H9 (cell line): ENCODE data around the gene MAST4. TPM values are rescaled to one million over a fixed set of nuclear protein-coding genes. Genes with fewer than 3 reads are reported as not detected.

Experiments used
- DNase-seq: peaks from one replicate; pipeline ENCODE4 v3.0.0-alpha.2; 2017
- H2AFZ ChIP-seq: one replicate; pipeline ENCODE4 v1.6.1; 2013; ENCODE audit warnings: mild to moderate bottlenecking, low read length, control low read depth, moderate library complexity
- H2AK5ac ChIP-seq: 2 replicates; pipeline ENCODE4 v1.6.1; 2013; ENCODE audit warnings: low read length, control low read depth, mixed read lengths; ENCODE audit not compliant: insufficient read length
- H2BK120ac ChIP-seq: one replicate; pipeline ENCODE4 v1.6.1; 2013; ENCODE audit warnings: low read depth, mild to moderate bottlenecking, low read length, control low read depth, inconsistent platforms; ENCODE audit not compliant: poor library complexity, severe bottlenecking
- H2BK12ac ChIP-seq: 2 replicates; pipeline ENCODE4 v1.6.1; 2013; ENCODE audit warnings: low read length, control low read depth, mixed read lengths, low read depth; ENCODE audit not compliant: insufficient read length
- H2BK15ac ChIP-seq: 2 replicates; pipeline ENCODE4 v1.6.1; 2013; ENCODE audit warnings: low read depth, low read length, control low read depth
- H2BK20ac ChIP-seq: one replicate; pipeline ENCODE4 v1.6.1; 2013; ENCODE audit warnings: low read depth, mild to moderate bottlenecking, low read length, control low read depth, inconsistent platforms; ENCODE audit not compliant: poor library complexity, severe bottlenecking
- H2BK5ac ChIP-seq: 2 replicates; pipeline ENCODE4 v1.6.1; 2013; ENCODE audit warnings: low read length, control low read depth, mixed read lengths; ENCODE audit not compliant: insufficient read length
- H3K14ac ChIP-seq: 2 replicates; pipeline ENCODE4 v1.6.1; 2013; ENCODE audit warnings: low read length, control low read depth; ENCODE audit not compliant: insufficient read depth
- H3K18ac ChIP-seq: 2 replicates; pipeline ENCODE4 v1.6.1; 2013; ENCODE audit warnings: low read depth, mild to moderate bottlenecking, mixed read lengths, low read length, control low read depth; ENCODE audit not compliant: insufficient read length
- H3K23ac ChIP-seq: 2 replicates; pipeline ENCODE4 v1.6.1; 2013; ENCODE audit warnings: low read length, control low read depth, mixed read lengths, low read depth; ENCODE audit not compliant: insufficient read length
- H3K23me2 ChIP-seq: 2 replicates; pipeline ENCODE4 v1.6.1; 2013; ENCODE audit warnings: low read depth, mild to moderate bottlenecking, mixed read lengths, low read length, control low read depth; ENCODE audit not compliant: insufficient read length, poor library complexity, severe bottlenecking
- H3K27ac ChIP-seq: 2 replicates; pipeline ENCODE4 v1.5.1; 2013; ENCODE audit warnings: low read length, control low read depth, mixed read lengths, low read depth; ENCODE audit not compliant: insufficient read length
- H3K27me3 ChIP-seq: 2 replicates; pipeline ENCODE4 v1.6.1; 2013; ENCODE audit warnings: low read length, control low read depth, inconsistent platforms; ENCODE audit not compliant: insufficient read depth
- H3K4ac ChIP-seq: 2 replicates; pipeline ENCODE4 v1.6.1; 2013; ENCODE audit warnings: low read depth, mild to moderate bottlenecking, control low read depth, inconsistent platforms, low read length, moderate library complexity
- H3K4me1 ChIP-seq: 2 replicates; pipeline ENCODE4 v1.6.1; 2013; ENCODE audit warnings: low read length, control low read depth, inconsistent platforms; ENCODE audit not compliant: insufficient read depth
- H3K4me2 ChIP-seq: 2 replicates; pipeline ENCODE4 v1.6.1; 2013; ENCODE audit warnings: low read length, control low read depth, mixed read lengths; ENCODE audit not compliant: insufficient read length, insufficient read depth
- H3K56ac ChIP-seq: 2 replicates; pipeline ENCODE4 v1.6.1; 2013; ENCODE audit warnings: low read depth, mild to moderate bottlenecking, mixed read lengths, low read length, control low read depth; ENCODE audit not compliant: insufficient read length
- H3K79me1 ChIP-seq: 2 replicates; pipeline ENCODE4 v1.6.1; 2013; ENCODE audit warnings: low read depth, mild to moderate bottlenecking, moderate library complexity, low read length, control low read depth, inconsistent platforms; ENCODE audit not compliant: insufficient read depth, poor library complexity, severe bottlenecking
- H3K79me2 ChIP-seq: 2 replicates; pipeline ENCODE4 v1.6.1; 2013; ENCODE audit warnings: low read length, control low read depth, inconsistent platforms; ENCODE audit not compliant: insufficient read depth
- H3K9ac ChIP-seq: 2 replicates; pipeline ENCODE4 v1.6.1; 2013; ENCODE audit warnings: low read length, control low read depth, mixed read lengths; ENCODE audit not compliant: insufficient read length; ENCODE audit errors: extremely low read depth
- H3K9me3 ChIP-seq: one replicate; pipeline ENCODE4 v1.6.1; 2013; ENCODE audit warnings: low read depth, low read length, inconsistent platforms; ENCODE audit not compliant: control insufficient read depth
- H3T11ph ChIP-seq: one replicate; pipeline ENCODE4 v1.6.1; 2013; ENCODE audit warnings: mild to moderate bottlenecking, low read length, control low read depth, inconsistent platforms
- H4K20me1 ChIP-seq: one replicate; pipeline ENCODE4 v1.6.1; 2013; ENCODE audit not compliant: control insufficient read depth, insufficient read length, insufficient read depth
- H4K5ac ChIP-seq: 2 replicates; pipeline ENCODE4 v1.6.1; 2013; ENCODE audit warnings: low read depth, mild to moderate bottlenecking, mixed read lengths, low read length, control low read depth; ENCODE audit not compliant: insufficient read length
- H4K8ac ChIP-seq: replicated peaks from 2 replicates; pipeline ENCODE4 v1.6.1; 2013; ENCODE audit warnings: low read length, control low read depth, mixed read lengths, low read depth; ENCODE audit not compliant: insufficient read length
- H4K91ac ChIP-seq: 2 replicates; pipeline ENCODE4 v1.6.1; 2013; ENCODE audit warnings: low read depth, mild to moderate bottlenecking, moderate library complexity, mixed read lengths, low read length, control low read depth; ENCODE audit not compliant: insufficient read length
- H3K27ac Mint-ChIP-seq, 3 experiments: 2 replicates in 2 of 3; 3 replicates in 1 of 3; pipeline ENCODE4 v1.8.0; 2020 to 2021; ENCODE audit warnings: mixed read lengths in 3 of 3, mild to moderate bottlenecking in 1 of 3, moderate library complexity in 1 of 3
- H3K27me3 Mint-ChIP-seq: 2 replicates; pipeline ENCODE4 v1.8.0; 2021; ENCODE audit warnings: low read depth, mild to moderate bottlenecking, moderate library complexity, mixed read lengths
- H3K36me3 Mint-ChIP-seq, 3 experiments: 2 replicates in 2 of 3; 3 replicates in 1 of 3; pipeline ENCODE4 v1.8.0; 2020 to 2021; ENCODE audit warnings: low read depth in 3 of 3, mixed read lengths in 3 of 3; ENCODE audit not compliant: insufficient read depth in 1 of 3
- H3K4me1 Mint-ChIP-seq, 2 experiments: 2 replicates each; pipeline ENCODE4 v1.8.0; 2020; ENCODE audit warnings: mixed read lengths in 2 of 2
- H3K4me3 Mint-ChIP-seq, 2 experiments: 2 replicates in 1 of 2; 3 replicates in 1 of 2; pipeline ENCODE4 v1.8.0; 2020 to 2021; ENCODE audit warnings: mild to moderate bottlenecking in 2 of 2, mixed read lengths in 2 of 2, moderate library complexity in 1 of 2
- H3K9me3 Mint-ChIP-seq, 2 experiments: 2 replicates in 1 of 2; 3 replicates in 1 of 2; pipeline ENCODE4 v1.8.0; 2020; ENCODE audit warnings: mild to moderate bottlenecking in 2 of 2, mixed read lengths in 2 of 2, moderate library complexity in 1 of 2
- WGBS: extraction: QIAGEN DNeasy Blood & Tissue Kit; methylation state at CpG from one replicate; pipeline ENCODE4 v1.1.7; 2013; ENCODE audit warnings: missing lambda C conversion rate, low lambda C conversion rate, mixed read lengths; ENCODE audit not compliant: insufficient read length; ENCODE audit errors: extremely low coverage; 5-methylcytosine and 5-hydroxymethylcytosine counted together
- total RNA-seq: library from RNA; stranded (reverse); gene quantifications from 2 replicates; pipeline ENCODE4 v1.2.1, GENCODE V29; 2021
- TF ChIP-seq, protein P1 (sequence below): fragments of 200-600 bp; sonication (generic); conservative IDR thresholded peaks from 3 replicates; pipeline ENCODE4 v1.8.0; 2021; ENCODE audit warnings: antibody characterized with exemption, mild to moderate bottlenecking

The MAST4 gene
- total RNA-seq, 1 experiment from 2014 or later: 3.7 TPM

DNA sequence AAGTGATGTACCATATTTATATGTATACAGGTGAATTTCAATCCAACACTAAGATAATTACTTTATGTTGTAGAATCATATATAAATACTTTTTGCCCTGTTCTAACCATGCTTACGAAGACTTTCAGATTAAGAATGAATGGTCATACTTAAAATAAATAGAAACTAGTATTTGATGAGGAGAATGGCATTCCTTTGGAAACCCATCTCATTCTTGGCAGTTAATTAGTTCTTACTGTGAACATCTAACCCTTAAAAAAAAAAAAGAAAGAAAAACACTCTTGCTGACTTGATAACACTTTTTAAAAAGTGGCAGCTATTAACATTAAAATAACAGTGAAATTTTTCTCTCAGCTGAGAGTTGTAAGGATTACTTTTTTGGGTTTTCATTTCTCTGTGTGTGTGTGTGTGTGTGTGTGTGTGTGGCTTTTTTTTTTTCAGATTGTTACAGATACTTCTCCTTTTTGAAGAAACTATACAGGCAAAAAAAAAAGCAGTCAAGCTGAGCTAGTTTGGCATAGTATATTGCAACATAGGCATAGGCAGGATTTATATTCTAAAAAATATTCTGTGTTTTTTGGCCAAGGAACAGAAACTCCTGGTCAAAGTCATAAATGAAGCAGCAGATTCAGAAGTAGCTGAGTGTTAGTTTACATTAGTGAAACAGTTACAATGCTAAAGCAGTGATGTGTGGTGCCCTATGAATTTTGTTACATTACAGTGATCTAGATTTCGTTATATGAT lies 436.9 kb downstream of the MAST4 start:
- no peak overlapping the region for H2AK5ac ChIP-seq
- WGBS: no CpG with 5 or more reads among the region's 2 CpGs
- H3K79me2 ChIP-seq: peaks cover 2% of the 10 kb centered on the region; the same call in 1 of the 2 replicates
- H3K9ac ChIP-seq: no peak overlapping the region
- no peak overlapping the region for H4K91ac ChIP-seq
- no peak overlapping the region for H3K4me2 ChIP-seq
- no peak overlapping the region for H3K56ac ChIP-seq
- H3K23me2 ChIP-seq: no peaks in the 10 kb centered on the region
- peaks cover 23 to 29% of the 10 kb centered on the region in 2 experiments for H3K4me1 Mint-ChIP-seq
- no peak overlapping the region for H3K23ac ChIP-seq
- H3K4me3 Mint-ChIP-seq: no peak overlapping the region
- H2BK12ac ChIP-seq: no peak overlapping the region
- no peak overlapping the region for H4K5ac ChIP-seq
- H3K27ac ChIP-seq: no peak overlapping the region
- H3T11ph ChIP-seq: no peak overlapping the region
- no peak overlapping the region for H2AFZ ChIP-seq
- TF ChIP-seq, protein P1, sequence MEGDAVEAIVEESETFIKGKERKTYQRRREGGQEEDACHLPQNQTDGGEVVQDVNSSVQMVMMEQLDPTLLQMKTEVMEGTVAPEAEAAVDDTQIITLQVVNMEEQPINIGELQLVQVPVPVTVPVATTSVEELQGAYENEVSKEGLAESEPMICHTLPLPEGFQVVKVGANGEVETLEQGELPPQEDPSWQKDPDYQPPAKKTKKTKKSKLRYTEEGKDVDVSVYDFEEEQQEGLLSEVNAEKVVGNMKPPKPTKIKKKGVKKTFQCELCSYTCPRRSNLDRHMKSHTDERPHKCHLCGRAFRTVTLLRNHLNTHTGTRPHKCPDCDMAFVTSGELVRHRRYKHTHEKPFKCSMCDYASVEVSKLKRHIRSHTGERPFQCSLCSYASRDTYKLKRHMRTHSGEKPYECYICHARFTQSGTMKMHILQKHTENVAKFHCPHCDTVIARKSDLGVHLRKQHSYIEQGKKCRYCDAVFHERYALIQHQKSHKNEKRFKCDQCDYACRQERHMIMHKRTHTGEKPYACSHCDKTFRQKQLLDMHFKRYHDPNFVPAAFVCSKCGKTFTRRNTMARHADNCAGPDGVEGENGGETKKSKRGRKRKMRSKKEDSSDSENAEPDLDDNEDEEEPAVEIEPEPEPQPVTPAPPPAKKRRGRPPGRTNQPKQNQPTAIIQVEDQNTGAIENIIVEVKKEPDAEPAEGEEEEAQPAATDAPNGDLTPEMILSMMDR: no peak
- no peak overlapping the region for H3K18ac ChIP-seq
- no peak overlapping the region for H3K27ac Mint-ChIP-seq
- H3K9me3 ChIP-seq: no peaks in the 10 kb centered on the region
- no peaks in the 10 kb centered on the region for H3K79me1 ChIP-seq
- no peaks in the 10 kb centered on the region for H3K36me3 Mint-ChIP-seq
- no peaks in the 10 kb centered on the region for H4K20me1 ChIP-seq
- H2BK5ac ChIP-seq: no peak overlapping the region
- no peaks in the 10 kb centered on the region for H3K9me3 Mint-ChIP-seq
- no peak overlapping the region for H2BK15ac ChIP-seq
- no peak overlapping the region for H2BK120ac ChIP-seq
- no peak overlapping the region for H2BK20ac ChIP-seq
- no peak overlapping the region for H3K14ac ChIP-seq
- H3K27me3 Mint-ChIP-seq: no peaks in the 10 kb centered on the region
- H3K4ac ChIP-seq: no peak overlapping the region
- peaks cover 4% of the 10 kb centered on the region; the same call in 1 of the 2 replicates for H3K4me1 ChIP-seq
- DNase-seq: no peak
- H4K8ac ChIP-seq: no peak overlapping the region
- no peaks in the 10 kb centered on the region; the same call in 1 of the 2 replicates for H3K27me3 ChIP-seq
